ENCODE results near the gene NRXN2. TPM values are rescaled to one million over a fixed set of nuclear protein-coding genes. Genes with fewer than 3 reads are reported as not detected.

The NRXN2 gene
- total and polyA plus RNA-seq, 3 donors from 2014 or later = 32.6 to 46.8 (median 40.1) TPM

- DNase-seq = no peak
- Histone ChIP-seq H3K4me3 (no peak overlapping the region), H3K27me3 (no peaks in the 10 kb centered on the region), H3K27ac (no peak overlapping the region), H3K9me3 (no peaks in the 10 kb centered on the region), H3K36me3 (ENCODE audit: low read depth, missing control alignments) (no peaks in the 10 kb centered on the region), H3K4me1 (no peaks in the 10 kb centered on the region)
- TF ChIP-seq POLR2A (IDR thresholded peaks at IDR 0.05) (no peak), CTCF (IDR thresholded peaks at IDR 0.05) (no peak)
- intact Hi-C loops (cut with DNase I; ENCODE audit: low total_unique reads) = no loop called here
- WGBS, 2 donors = 89 to 93% methylated on average over 11 to 14 of the region's 14 CpGs
Observed at GRCh38 chr11:64594159-64594939, 128.6 kb downstream of the NRXN2 start.

- Histone ChIP-seq H3K27ac (no peak overlapping the region), H3K9me3 (no peaks in the 10 kb centered on the region), H3K36me3 (ENCODE audit: low read depth, missing control alignments) (no peaks in the 10 kb centered on the region), H3K27me3 (no peaks in the 10 kb centered on the region), H3K4me1 (no peaks in the 10 kb centered on the region), H3K4me3 (no peak overlapping the region)
- intact Hi-C loops (cut with DNase I; ENCODE audit: low total_unique reads) = no loop called here
- no peak for DNase-seq
- WGBS, 2 donors = 87 to 89% methylated on average over 27 to 32 of the region's 32 CpGs
- TF ChIP-seq POLR2A (IDR thresholded peaks at IDR 0.05) (no peak), CTCF (IDR thresholded peaks at IDR 0.05) (no peak)
Observed at GRCh38 chr11:64593156-64594105, 129.6 kb downstream of the NRXN2 start.

DNA sequence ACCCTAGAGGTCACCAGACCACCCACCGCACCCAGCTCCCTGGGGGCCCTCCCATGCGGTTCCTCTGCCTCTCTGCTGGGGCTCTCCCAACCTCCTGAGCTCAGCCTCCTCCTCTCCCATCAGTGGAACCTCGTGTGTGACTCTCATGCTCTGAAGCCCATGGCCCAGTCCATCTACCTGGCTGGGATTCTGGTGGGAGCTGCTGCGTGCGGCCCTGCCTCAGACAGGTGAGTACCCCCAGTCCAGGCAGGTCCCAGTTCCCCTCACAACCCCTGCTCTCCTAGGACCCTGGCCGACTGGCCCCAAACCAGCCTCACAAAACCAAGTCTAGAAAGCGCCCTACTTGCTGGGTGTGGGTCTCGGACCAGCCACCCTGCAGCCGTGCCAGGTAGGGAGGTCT, 130.3 kb downstream of the NRXN2 start:
- Histone ChIP-seq H3K27ac (no peak overlapping the region), H3K4me1 (no peaks in the 10 kb centered on the region), H3K36me3 (ENCODE audit: low read depth, missing control alignments) (no peaks in the 10 kb centered on the region), H3K27me3 (no peaks in the 10 kb centered on the region), H3K9me3 (no peaks in the 10 kb centered on the region), H3K4me3 (no peak overlapping the region)
- WGBS, 2 donors = 93 to 94% methylated on average over 4 to 9 of the region's 9 CpGs
- TF ChIP-seq POLR2A (IDR thresholded peaks at IDR 0.05) (no peak), CTCF (IDR thresholded peaks at IDR 0.05) (no peak)
- no peak for DNase-seq
- intact Hi-C loops (cut with DNase I; ENCODE audit: low total_unique reads) = no loop called here

GRCh38 chr11:64592234-64592615, 130.8 kb downstream of the NRXN2 start:
- Histone ChIP-seq H3K36me3 (ENCODE audit: low read depth, missing control alignments) (no peaks in the 10 kb centered on the region), H3K27ac (no peak overlapping the region), H3K4me1 (no peaks in the 10 kb centered on the region), H3K4me3 (no peak overlapping the region), H3K9me3 (no peaks in the 10 kb centered on the region), H3K27me3 (no peaks in the 10 kb centered on the region)
- TF ChIP-seq POLR2A (IDR thresholded peaks at IDR 0.05) = no peak
- no peak for TF ChIP-seq CTCF (IDR thresholded peaks at IDR 0.05)
- 98 to 100% methylated on average over 2 to 3 of the region's 3 CpGs for WGBS, 2 donors
- intact Hi-C loops (cut with DNase I; ENCODE audit: low total_unique reads) = no loop called here
- DNase-seq = no peak
